Measurements from ENCODE around the gene MAPK1IP1L. TPM values are rescaled to one million over a fixed set of nuclear protein-coding genes. Genes with fewer than 3 reads are reported as not detected.

The MAPK1IP1L gene
- total and polyA plus RNA-seq, 2 experiments from 2014 or later: 79.4 to 92.5 TPM

GRCh38 chr14:55111122-55111708, 59.8 kb downstream of the MAPK1IP1L start:
- Histone ChIP-seq H3K9me3 (ENCODE audit: low read depth) (no peaks in the 10 kb centered on the region), H4K20me1 (ENCODE audit: insufficient read depth) (no peaks in the 10 kb centered on the region), H3K79me2 (ENCODE audit: insufficient read depth) (no peaks in the 10 kb centered on the region), H3F3A (ENCODE audit: insufficient read depth) (peaks cover 20% of the 10 kb centered on the region), H3K27me3 (replicated peaks; ENCODE audit: insufficient read depth) (no peaks in the 10 kb centered on the region), H3K27ac (no peak overlapping the region), H3K4me2 (ENCODE audit: unreplicated experiment) (no peak overlapping the region), H2AFZ (no peak overlapping the region), H3K4me1 (ENCODE audit: insufficient read depth) (peaks cover 28% of the 10 kb centered on the region), H3K9ac (no peak overlapping the region), H3K4me3 (no peak overlapping the region), H3K9me2 (ENCODE audit: insufficient read depth) (no peaks in the 10 kb centered on the region), H3K36me3 (ENCODE audit: low read depth) (no peaks in the 10 kb centered on the region)
- no peak for TF ChIP-seq EZH2phosphoT487 (IDR thresholded peaks at IDR 0.05; ENCODE audit: insufficient read depth, low read depth)
- WGBS, 2 experiments (ENCODE audit: low coverage in 1 of 2, low lambda C conversion rate in 2 of 2, missing lambda C conversion rate in 2 of 2): 93 to 96% methylated on average over 10 of the region's 10 CpGs
- no peak for DNase-seq
- in situ Hi-C loops (cut with MboI): no loop called here

GRCh38 chr14:55114720-55115119, 63.3 kb downstream of the MAPK1IP1L start:
- Histone ChIP-seq H3K9me2 (ENCODE audit: insufficient read depth) (no peaks in the 10 kb centered on the region), H3K27ac (no peak overlapping the region), H3K4me3 (no peak overlapping the region), H4K20me1 (ENCODE audit: insufficient read depth) (no peaks in the 10 kb centered on the region), H3K4me1 (ENCODE audit: insufficient read depth) (0 out of 2 replicates have a peak, but pooled peaks cover 5% of the 10 kb centered on the region), H3K9me3 (ENCODE audit: low read depth) (no peaks in the 10 kb centered on the region), H3K79me2 (ENCODE audit: insufficient read depth) (no peaks in the 10 kb centered on the region), H3K27me3 (replicated peaks; ENCODE audit: insufficient read depth) (no peaks in the 10 kb centered on the region), H3K9ac (no peak overlapping the region), H2AFZ (no peak overlapping the region), H3K36me3 (ENCODE audit: low read depth) (no peaks in the 10 kb centered on the region), H3K4me2 (ENCODE audit: unreplicated experiment) (no peak overlapping the region), H3F3A (ENCODE audit: insufficient read depth) (no peaks in the 10 kb centered on the region)
- WGBS, 2 experiments (ENCODE audit: low coverage in 1 of 2, low lambda C conversion rate in 2 of 2, missing lambda C conversion rate in 2 of 2): 91 to 92% methylated on average over 2 of the region's 2 CpGs
- no peak for TF ChIP-seq EZH2 (IDR thresholded peaks at IDR 0.05; ENCODE audit: insufficient read depth, poor library complexity, severe bottlenecking)
- TF ChIP-seq EZH2phosphoT487 (IDR thresholded peaks at IDR 0.05; ENCODE audit: insufficient read depth, low read depth): no peak
- DNase-seq: no peak
- in situ Hi-C loops (cut with MboI): no loop called here

DNA sequence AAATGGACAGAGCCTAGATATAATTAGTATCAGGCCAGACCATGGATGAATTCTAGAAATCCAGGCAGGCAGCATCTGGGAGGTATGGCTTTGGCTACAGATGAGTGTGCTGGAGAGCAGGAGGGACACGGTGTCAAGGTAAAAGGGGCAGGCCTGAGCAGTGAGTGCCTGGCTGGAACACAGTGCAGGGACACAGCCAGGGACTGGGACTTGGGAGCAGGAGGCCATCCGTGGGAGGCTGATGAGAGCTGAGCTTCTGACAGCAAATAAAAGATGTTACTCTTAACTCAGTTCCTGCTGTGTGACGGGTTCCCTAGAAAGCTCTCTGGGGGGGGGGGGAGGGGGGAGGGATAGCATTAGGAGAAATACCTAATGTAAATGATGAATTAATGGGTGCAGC, 64.0 kb downstream of the MAPK1IP1L start:
- no peak overlapping the region for H3K4me3 ChIP-seq
- H3K9ac ChIP-seq: no peak overlapping the region
- no peak overlapping the region for H3K4me2 ChIP-seq (ENCODE audit: unreplicated experiment)
- TF ChIP-seq EZH2 (IDR thresholded peaks at IDR 0.05; ENCODE audit: insufficient read depth, poor library complexity, severe bottlenecking) (no peak), EZH2phosphoT487 (IDR thresholded peaks at IDR 0.05; ENCODE audit: insufficient read depth, low read depth) (no peak)
- in situ Hi-C loops (cut with MboI): no loop called here
- 0 out of 2 replicates have a peak, but pooled peaks cover 5% of the 10 kb centered on the region for H3K4me1 ChIP-seq (ENCODE audit: insufficient read depth)
- 42 to 46% methylated on average over 3 of the region's 3 CpGs for WGBS, 2 experiments (ENCODE audit: low coverage in 1 of 2, low lambda C conversion rate in 2 of 2, missing lambda C conversion rate in 2 of 2)
- H3K36me3 ChIP-seq (ENCODE audit: low read depth): no peaks in the 10 kb centered on the region
- H3K79me2 ChIP-seq (ENCODE audit: insufficient read depth): no peaks in the 10 kb centered on the region
- no peaks in the 10 kb centered on the region for H3K27me3 ChIP-seq (replicated peaks; ENCODE audit: insufficient read depth)
- H3F3A ChIP-seq (ENCODE audit: insufficient read depth): no peaks in the 10 kb centered on the region
- H2AFZ ChIP-seq: no peak overlapping the region
- no peaks in the 10 kb centered on the region for H3K9me3 ChIP-seq (ENCODE audit: low read depth)
- H3K27ac ChIP-seq: no peak overlapping the region
- no peaks in the 10 kb centered on the region for H3K9me2 ChIP-seq (ENCODE audit: insufficient read depth)
- no peak for DNase-seq
- H4K20me1 ChIP-seq (ENCODE audit: insufficient read depth): no peaks in the 10 kb centered on the region

GRCh38 chr14:55115861-55116245, 64.4 kb downstream of the MAPK1IP1L start:
- Histone ChIP-seq H3K9me2 (ENCODE audit: insufficient read depth) (no peaks in the 10 kb centered on the region), H3K79me2 (ENCODE audit: insufficient read depth) (no peaks in the 10 kb centered on the region), H2AFZ (no peak overlapping the region), H3K27me3 (replicated peaks; ENCODE audit: insufficient read depth) (no peaks in the 10 kb centered on the region), H3K36me3 (ENCODE audit: low read depth) (no peaks in the 10 kb centered on the region), H3K4me3 (no peak overlapping the region), H4K20me1 (ENCODE audit: insufficient read depth) (no peaks in the 10 kb centered on the region), H3F3A (ENCODE audit: insufficient read depth) (no peaks in the 10 kb centered on the region), H3K9ac (no peak overlapping the region), H3K9me3 (ENCODE audit: low read depth) (no peaks in the 10 kb centered on the region), H3K4me1 (ENCODE audit: insufficient read depth) (0 out of 2 replicates have a peak, but pooled peaks cover 5% of the 10 kb centered on the region), H3K27ac (no peak overlapping the region), H3K4me2 (ENCODE audit: unreplicated experiment) (no peak overlapping the region)
- WGBS, 2 experiments (ENCODE audit: low coverage in 1 of 2, low lambda C conversion rate in 2 of 2, missing lambda C conversion rate in 2 of 2): 80 to 95% methylated on average over 2 to 4 of the region's 4 CpGs
- in situ Hi-C loops (cut with MboI): no loop called here
- TF ChIP-seq EZH2phosphoT487 (IDR thresholded peaks at IDR 0.05; ENCODE audit: insufficient read depth, low read depth) (no peak), EZH2 (IDR thresholded peaks at IDR 0.05; ENCODE audit: insufficient read depth, poor library complexity, severe bottlenecking) (no peak)
- no peak for DNase-seq

Measured in GM23248 (cell line).